A673 (cell line): ENCODE data around the gene COL28A1. TPM values are rescaled to one million over a fixed set of nuclear protein-coding genes. Genes with fewer than 3 reads are reported as not detected.

Experiments
- BruUV-seq: library from RNA; stranded (reverse); fragments of 400-500 nt; replicated peaks from 2 replicates; lab custom pipeline; 2021; lab: Mats Ljungman, UMichigan
- CTCF ChIA-PET: fragments of 300-600 bp; sonication (Branson Sonifier 250); formaldehyde crosslinking; loops from one replicate; lab custom pipeline; 2022; ENCODE audit warnings: antibody characterized with exemption; lab: Charles Lee
- POLR2A ChIA-PET: fragments of 300-600 bp; sonication (Branson Sonifier 250); formaldehyde crosslinking; loops from one replicate; lab custom pipeline; 2022; ENCODE audit warnings: antibody characterized with exemption; ENCODE audit not compliant: low non-redundant PET; lab: Charles Lee
- DNase-seq: peaks from one replicate; pipeline ENCODE4 v3.0.0-alpha.2; 2015; ENCODE audit warnings: low spot score
- H3K27ac ChIP-seq: fragments of 200-600 bp; sonication (generic); 2 replicates; pipeline ENCODE4 v1.5.1; 2016; ENCODE audit warnings: mixed run types, low read depth, mild to moderate bottlenecking, mixed read lengths, antibody characterized with exemption, low read length; ENCODE audit not compliant: poor library complexity, severe bottlenecking
- H3K27me3 ChIP-seq: fragments of 200-600 bp; sonication (generic); replicated peaks from 2 replicates; pipeline ENCODE4 v1.6.1; 2017; ENCODE audit warnings: mixed run types, low read depth, mild to moderate bottlenecking, mixed read lengths, antibody characterized with exemption, low read length; ENCODE audit not compliant: insufficient read depth, poor library complexity
- H3K36me3 ChIP-seq: fragments of 200-600 bp; sonication (generic); 2 replicates; pipeline ENCODE4 v1.6.1; 2016; ENCODE audit warnings: mixed run types, mild to moderate bottlenecking, mixed read lengths, antibody characterized with exemption, low read length; ENCODE audit not compliant: insufficient read depth, poor library complexity, severe bottlenecking
- H3K4me1 ChIP-seq: fragments of 200-600 bp; sonication (generic); 2 replicates; pipeline ENCODE4 v1.6.1; 2017; ENCODE audit warnings: mixed run types, mild to moderate bottlenecking, mixed read lengths, antibody characterized with exemption, low read length; ENCODE audit not compliant: insufficient read depth, poor library complexity, severe bottlenecking
- H3K4me3 ChIP-seq: fragments of 200-600 bp; sonication (generic); 2 replicates; pipeline ENCODE4 v1.5.1; 2016; ENCODE audit warnings: low read depth, mixed run types, mild to moderate bottlenecking, mixed read lengths, low read length; ENCODE audit not compliant: poor library complexity, severe bottlenecking
- H3K9me3 ChIP-seq: fragments of 200-600 bp; sonication (generic); 2 replicates; pipeline ENCODE4 v1.6.1; 2016; ENCODE audit warnings: mixed run types, low read depth, mild to moderate bottlenecking, mixed read lengths, antibody characterized with exemption, low read length; ENCODE audit not compliant: poor library complexity, severe bottlenecking
- CTCF ChIP-seq: fragments of 300-800, 200-600 bp; sonication (generic); conservative IDR thresholded peaks from 2 replicates; pipeline ENCODE4 v1.5.1; 2017; ENCODE audit warnings: low read depth, mild to moderate bottlenecking, antibody characterized with exemption, low read length, moderate library complexity, mixed read lengths
- EZH2 ChIP-seq: fragments of 200-600 bp; sonication (generic); IDR thresholded peaks from 2 replicates; pipeline ENCODE4 v1.6.1; 2017; ENCODE audit warnings: borderline replicate concordance, low read depth, mild to moderate bottlenecking, mixed read lengths, antibody characterized with exemption, low read length; ENCODE audit not compliant: poor library complexity, severe bottlenecking
- intact Hi-C: fragments of 100-400 bp; cut with micrococcal nuclease; formaldehyde crosslinking; loops from one replicate; pipeline ENCODE4 v1.10.0; 2022; ENCODE audit not compliant: unreplicated experiment
- total RNA-seq: library from RNA; stranded (reverse); gene quantifications from 2 replicates; pipeline ENCODE4 v1.2.3, GENCODE V29; 2021

COL28A1 gene
- total RNA-seq, 1 experiment from 2014 or later, result 0.34 TPM

- no peaks in the 10 kb centered on the region for H3K4me1 ChIP-seq
- peaks cover 8% of the 10 kb centered on the region for H3K27me3 ChIP-seq
- POLR2A ChIA-PET, result no interaction called here
- no peak overlapping the region for H3K27ac ChIP-seq
- CTCF ChIA-PET, result no interaction called here
- no TSS peak for BruUV-seq
- intact Hi-C loops, result loop anchor here (10.0 kb wide), 1 partner anchor 462 kb away; no protein-coding TSS in a partner anchor
- no peak for DNase-seq
- H3K9me3 ChIP-seq, result no peaks in the 10 kb centered on the region
- H3K4me3 ChIP-seq, result no peak overlapping the region
- H3K36me3 ChIP-seq, result no peaks in the 10 kb centered on the region
- TF ChIP-seq EZH2, result no peak
- no peak for TF ChIP-seq CTCF
Measured at GRCh38 chr7:7426676-7427075, 109.0 kb downstream of the COL28A1 start.

DNA sequence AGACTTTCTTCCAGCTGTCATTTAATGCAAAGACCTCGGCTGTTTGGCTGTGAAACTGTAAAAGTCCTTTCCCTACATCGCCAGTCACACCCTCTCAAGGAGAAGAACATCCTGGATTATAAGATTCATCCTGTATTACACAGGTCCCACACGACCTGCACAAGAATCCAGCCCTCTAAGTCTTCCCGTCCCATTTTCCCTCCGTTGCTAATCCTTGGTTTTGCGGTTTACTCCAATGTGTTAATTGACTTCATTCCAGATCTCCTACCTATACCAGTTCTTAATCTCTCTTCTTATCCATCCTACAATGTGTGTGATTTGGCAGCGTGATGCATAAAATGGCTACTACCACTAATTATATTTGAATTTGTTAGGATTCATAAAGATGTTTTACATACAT, 110.4 kb downstream of the COL28A1 start:
- H3K4me1 ChIP-seq, result no peaks in the 10 kb centered on the region
- no peak for DNase-seq
- intact Hi-C loops, result loop anchor here (2.0 to 10.0 kb wide), 2 partner anchors 115 to 461 kb away; no protein-coding TSS in a partner anchor
- no peak for TF ChIP-seq EZH2
- no peak for TF ChIP-seq CTCF
- CTCF ChIA-PET, result interaction anchor here (0.5 to 1.6 kb wide), 4 partner anchors 8 to 871 kb away, joined by 3 to 6 read pairs (median 4); no protein-coding TSS in a partner anchor
- no TSS peak for BruUV-seq
- no peak overlapping the region for H3K4me3 ChIP-seq
- no peak overlapping the region for H3K27ac ChIP-seq
- no peaks in the 10 kb centered on the region for H3K36me3 ChIP-seq
- POLR2A ChIA-PET, result no interaction called here
- peaks cover 8% of the 10 kb centered on the region for H3K27me3 ChIP-seq
- H3K9me3 ChIP-seq, result no peaks in the 10 kb centered on the region

GRCh38 chr7:7424151-7424873, 111.4 kb downstream of the COL28A1 start:
- CTCF ChIA-PET, result interaction anchor here (1.1 to 1.6 kb wide), 3 partner anchors 8 to 872 kb away, joined by 3 to 6 read pairs (median 5); no protein-coding TSS in a partner anchor
- intact Hi-C loops, result loop anchor here (2.0 to 10.0 kb wide), 5 partner anchors 116 to 873 kb away; no protein-coding TSS in a partner anchor
- BruUV-seq, result no TSS peak
- Histone ChIP-seq H3K27me3 (peaks cover 3% of the 10 kb centered on the region), H3K36me3 (no peaks in the 10 kb centered on the region), H3K4me1 (no peaks in the 10 kb centered on the region), H3K27ac (no peak overlapping the region), H3K9me3 (no peaks in the 10 kb centered on the region), H3K4me3 (peak overlapping the region; percentile 33)
- POLR2A ChIA-PET, result no interaction called here
- peak; percentile 86 for TF ChIP-seq CTCF
- no peak for TF ChIP-seq EZH2
- peak; percentile 76 for DNase-seq
